AG04450 (cell line): ENCODE data around the gene DICER1. TPM values are rescaled to one million over a fixed set of nuclear protein-coding genes. Genes with fewer than 3 reads are reported as not detected.

Experiments used
- CTCF ChIA-PET: fragments of 300-600, 350-600 bp; formaldehyde crosslinking; extraction: SDS; loops from one replicate; lab custom pipeline; 2022; ENCODE audit warnings: antibody characterized with exemption, inconsistent platforms; lab: Charles Lee
- POLR2A ChIA-PET: fragments of 350-600 bp; formaldehyde crosslinking; extraction: SDS; loops from one replicate; lab custom pipeline; 2021; ENCODE audit warnings: antibody characterized with exemption, inconsistent platforms; lab: Yijun Ruan, JAX
- DNase-seq: peaks from one replicate; pipeline ENCODE4 v3.0.0-alpha.2; 2011; ENCODE audit warnings: low read depth, low spot score
- H3K27ac ChIP-seq: one replicate; pipeline ENCODE4 v1.5.1; 2012; ENCODE audit warnings: low read depth, low read length, control low read depth
- H3K27me3 ChIP-seq: one replicate; pipeline ENCODE4 v1.6.0; 2012; ENCODE audit warnings: low read length; ENCODE audit not compliant: control insufficient read depth, insufficient read depth
- H3K4me3 ChIP-seq: 2 replicates; pipeline ENCODE4 v1.5.1; 2011; ENCODE audit warnings: mild to moderate bottlenecking, low read depth, low read length, control low read depth
- H3K9me3 ChIP-seq: 2 replicates; pipeline ENCODE4 v1.5.1; 2012; ENCODE audit warnings: low read length; ENCODE audit not compliant: control insufficient read depth, insufficient read depth
- CTCF ChIP-seq: IDR thresholded peaks from 2 replicates; pipeline ENCODE4 v1.5.1; 2011; ENCODE audit warnings: low read depth, low read length, control low read depth, inconsistent platforms
- polyA plus RNA-seq: library from polyadenylated mRNA; depleted of rRNA; stranded (reverse); fragments of >200 nt; gene quantifications from 2 replicates; pipeline ENCODE4 v1.2.3, GENCODE V29; 2011

Gene DICER1
- polyA plus RNA-seq, 1 experiment: 25.1 TPM

- Histone ChIP-seq H3K4me3 (no peak overlapping the region), H3K27me3 (no peaks in the 10 kb centered on the region), H3K9me3 (no peaks in the 10 kb centered on the region), H3K27ac (no peak overlapping the region)
- ChIA-PET POLR2A (no interaction called here), CTCF (interaction anchor here (1.1 kb wide), 1 partner anchor 1057 kb away, joined by 3 read pairs; no protein-coding TSS in a partner anchor)
- no peak for DNase-seq
- no peak for TF ChIP-seq CTCF
These were observed 33.1 kb upstream of the DICER1 start for GRCh38 chr14:95190346-95190840.

- Histone ChIP-seq H3K27ac (no peak overlapping the region), H3K27me3 (no peaks in the 10 kb centered on the region), H3K9me3 (no peaks in the 10 kb centered on the region), H3K4me3 (no peak overlapping the region)
- no peak for TF ChIP-seq CTCF
- ChIA-PET POLR2A (interaction anchor here (0.5 kb wide), 1 partner anchor 519 kb away, joined by 4 read pairs; no protein-coding TSS in a partner anchor), CTCF (interaction anchor here (1.1 kb wide), 1 partner anchor 1056 kb away, joined by 3 read pairs; no protein-coding TSS in a partner anchor)
- DNase-seq: no peak
These were observed 32.2 kb upstream of the DICER1 start for GRCh38 chr14:95189367-95190132.

GRCh38 chr14:95188380-95188779 lies 31.1 kb upstream of the DICER1 start:
- POLR2A ChIA-PET: no interaction called here

GRCh38 chr14:95185767-95186392 lies 28.6 kb upstream of the DICER1 start:
- CTCF ChIA-PET: interaction anchor here (1.4 kb wide), 1 partner anchor 21 kb away, joined by 3 read pairs; no protein-coding TSS in a partner anchor
- no peak for DNase-seq
- no peak overlapping the region for H3K4me3 ChIP-seq
- H3K9me3 ChIP-seq: no peaks in the 10 kb centered on the region
- H3K27me3 ChIP-seq: no peaks in the 10 kb centered on the region
- H3K27ac ChIP-seq: no peak overlapping the region
- no peak for TF ChIP-seq CTCF
- POLR2A ChIA-PET: no interaction called here

More at GRCh38 chr14:95188380-95188779, 31.1 kb upstream of the DICER1 start:
- CTCF ChIA-PET: no interaction called here
- Histone ChIP-seq H3K9me3 (no peaks in the 10 kb centered on the region), H3K4me3 (no peak overlapping the region), H3K27me3 (no peaks in the 10 kb centered on the region), H3K27ac (no peak overlapping the region)
- DNase-seq: no peak
- TF ChIP-seq CTCF: no peak
